HepG2 (cell line): ENCODE results near the gene SLC29A2.

Source experiments
- FOSL1 ChIP-seq: sonication (generic); formaldehyde crosslinking; IDR thresholded peaks from 2 replicates; pipeline ENCODE4 v1.9.0; 2021; ENCODE audit warnings: missing genetic modification reagents, borderline replicate concordance
- MED8 ChIP-seq: sonication (generic); formaldehyde crosslinking; IDR thresholded peaks from 2 replicates; pipeline ENCODE4 v1.8.1; 2023; ENCODE audit warnings: mild to moderate bottlenecking, missing genetic modification reagents; ENCODE audit not compliant: insufficient replicate concordance
- POLR2AphosphoS5 ChIP-seq: IDR thresholded peaks from 2 replicates; pipeline ENCODE4 v1.6.1; 2012; ENCODE audit warnings: low read depth, low read length
- REPIN1 ChIP-seq: sonication (generic); formaldehyde crosslinking; IDR thresholded peaks from 2 replicates; pipeline ENCODE4 v1.8.0; 2022; ENCODE audit warnings: missing genetic modification reagents, low read depth, mild to moderate bottlenecking, borderline replicate concordance
- RXRA ChIP-seq: sonication (generic); formaldehyde crosslinking; IDR thresholded peaks from 2 replicates; pipeline ENCODE4 v1.5.1; 2020; ENCODE audit warnings: missing genetic modification reagents
- SIN3A ChIP-seq: IDR thresholded peaks from 2 replicates; pipeline ENCODE4 v1.6.1; 2011; ENCODE audit warnings: low read depth, mild to moderate bottlenecking, control low read depth, low read length, borderline replicate concordance
- ZNF780A ChIP-seq: sonication (generic); formaldehyde crosslinking; IDR thresholded peaks from 2 replicates; pipeline ENCODE4 v1.8.0; 2022; ENCODE audit warnings: mild to moderate bottlenecking, missing genetic modification reagents, moderate library complexity
- ZZZ3 ChIP-seq: sonication (generic); formaldehyde crosslinking; IDR thresholded peaks from 2 replicates; pipeline ENCODE4 v1.4.0; 2020; ENCODE audit warnings: missing genetic modification reagents, mild to moderate bottlenecking, borderline replicate concordance

- TF ChIP-seq SIN3A = no peak
- TF ChIP-seq POLR2AphosphoS5 = no peak
- TF ChIP-seq RXRA (CRISPR knock-in tag) = no peak
- no peak for TF ChIP-seq ZNF780A
- TF ChIP-seq ZZZ3 (CRISPR knock-in tag) = no peak
- no peak for TF ChIP-seq FOSL1 (CRISPR knock-in tag)
- TF ChIP-seq REPIN1 (CRISPR knock-in tag) = no peak
- TF ChIP-seq MED8 (CRISPR knock-in tag) = no peak
Observed at GRCh38 chr11:66328031-66328301, 43.6 kb downstream of the SLC29A2 start.
